ENCODE data around the gene MED8. TPM values are rescaled to one million over a fixed set of nuclear protein-coding genes. Genes with fewer than 3 reads are reported as not detected.
A peak's percentile ranks its signal among the peaks of the same experiment; 100 is the strongest.

Gene MED8
- total and polyA plus RNA-seq, 12 donors = 10.5 to 32.4 (median 13.9) TPM

- Histone ChIP-seq H3K27me3 (no peaks in the 10 kb centered on the region), H3K4me1 (peaks cover 0 to 16% (median 5%) of the 10 kb centered on the region in 9 donors), H3K36me3 (peaks cover 0 to 100% (median 47%) of the 10 kb centered on the region in 9 donors), H3K9me3 (no peaks in the 10 kb centered on the region), H3K4me3 (no peak overlapping the region), H3K27ac (no peak overlapping the region)
- intact Hi-C loops (cut with DNase I) = no loop called here
- ATAC-seq (no peak), DNase-seq (no peak)
- 93 to 95% methylated on average over 3 of the region's 3 CpGs for WGBS, 2 donors
- no peak for TF ChIP-seq CTCF (IDR thresholded peaks at IDR 0.05)
Observed at GRCh38 chr1:43438006-43438405, 48.4 kb upstream of the MED8 start.

DNA sequence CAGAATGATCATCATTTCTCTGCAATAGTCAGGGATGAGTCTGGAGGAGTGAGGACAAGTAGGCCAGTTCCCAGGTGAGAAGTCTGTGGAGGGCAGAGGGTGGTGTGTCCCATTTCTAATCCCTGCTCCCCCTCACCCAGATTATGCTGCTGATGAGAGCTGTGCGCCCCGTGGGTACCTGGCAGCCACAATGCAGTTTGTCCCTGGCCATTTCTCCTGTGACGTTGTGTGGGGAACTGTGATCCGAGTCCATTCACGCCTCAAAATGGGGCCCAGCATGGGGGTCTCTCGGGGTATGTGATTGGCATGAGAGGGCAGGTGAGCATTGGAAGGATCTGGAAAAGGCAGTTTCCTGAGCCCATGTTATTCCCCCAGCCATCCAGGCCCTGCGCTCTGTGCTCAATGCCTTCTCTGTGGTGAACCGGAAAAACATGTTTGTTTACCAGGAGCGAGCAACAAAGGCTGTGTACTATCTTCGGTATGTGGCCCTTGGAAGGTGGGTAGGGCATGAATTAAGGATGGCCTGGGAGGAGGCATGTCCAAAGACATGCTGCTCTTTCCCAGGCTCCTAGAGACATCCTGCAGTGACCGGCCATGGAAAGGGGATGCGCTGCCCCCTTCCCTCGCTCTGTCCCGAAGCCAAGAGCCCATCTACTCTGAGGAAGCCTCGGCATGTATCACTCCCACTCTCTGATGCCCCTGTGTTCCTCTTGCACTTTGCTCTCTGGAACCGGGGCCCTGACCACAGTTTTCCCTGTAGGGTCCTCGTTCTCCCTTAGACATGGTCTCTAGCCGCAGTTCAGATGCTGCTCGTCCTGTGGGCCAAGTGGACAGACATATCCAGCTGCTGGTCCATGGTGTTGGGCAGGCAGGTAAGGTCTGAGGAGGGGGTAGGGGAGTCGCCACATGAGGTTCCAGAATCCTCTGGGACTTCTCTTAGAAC lies 47.7 kb upstream of the MED8 start:
- Histone ChIP-seq H3K4me1 (peaks cover 0 to 16% (median 5%) of the 10 kb centered on the region in 9 donors), H3K9me3 (no peaks in the 10 kb centered on the region), H3K27me3 (no peaks in the 10 kb centered on the region), H3K27ac (no peak overlapping the region), H3K36me3 (peaks cover 0 to 100% (median 52%) of the 10 kb centered on the region in 9 donors), H3K4me3 (no peak overlapping the region)
- 94 to 95% methylated on average over 20 of the region's 20 CpGs for WGBS, 2 donors
- ATAC-seq = no peak
- TF ChIP-seq CTCF (IDR thresholded peaks at IDR 0.05) = no peak
- intact Hi-C loops (cut with DNase I) = no loop called here
- no peak for DNase-seq

GRCh38 chr1:43436371-43436770 lies 46.8 kb upstream of the MED8 start:
- no peak for TF ChIP-seq CTCF (IDR thresholded peaks at IDR 0.05)
- DNase-seq = no peak
- WGBS, 2 donors = 82 to 88% methylated on average over 3 of the region's 3 CpGs

GRCh38 chr1:43435146-43436145 lies 45.8 kb upstream of the MED8 start:
- DNase-seq (peak in 1 of 2 donors; percentile 49), ATAC-seq (peak in 7 of 8 donors; percentile 63 to 86 (median 70))
- H3K36me3 ChIP-seq = peaks cover 0 to 100% (median 63%) of the 10 kb centered on the region in 9 donors
- H3K4me3 ChIP-seq = no peak overlapping the region
- no peaks in the 10 kb centered on the region for H3K27me3 ChIP-seq
- no peak for TF ChIP-seq CTCF (IDR thresholded peaks at IDR 0.05)
- no peaks in the 10 kb centered on the region for H3K9me3 ChIP-seq
- H3K4me1 ChIP-seq = peaks cover 0 to 16% (median 5%) of the 10 kb centered on the region in 9 donors
- intact Hi-C loops (cut with DNase I) = no loop called here
- 67 to 80% methylated on average over 14 of the region's 14 CpGs for WGBS, 2 donors
- H3K27ac ChIP-seq = peak overlapping the region in 4 of 10 donors; percentile 19 to 68 (median 48)

More at GRCh38 chr1:43436371-43436770, 46.8 kb upstream of the MED8 start:
- ATAC-seq = no peak
- Histone ChIP-seq H3K27ac (peak overlapping the region in 1 of 10 donors; percentile 68), H3K27me3 (no peaks in the 10 kb centered on the region), H3K36me3 (peaks cover 0 to 100% (median 57%) of the 10 kb centered on the region in 9 donors), H3K4me3 (no peak overlapping the region), H3K4me1 (peaks cover 0 to 16% (median 5%) of the 10 kb centered on the region in 9 donors), H3K9me3 (no peaks in the 10 kb centered on the region)
- intact Hi-C loops (cut with DNase I) = no loop called here
